KMS-11 (cell line): Measurements from ENCODE around the gene FYCO1.
A peak's percentile ranks its signal among the peaks of the same experiment; 100 is the strongest.

Source experiments
- H2AFZ ChIP-seq: fragments of 200-600 bp; sonication (generic); 2 replicates; pipeline ENCODE4 v1.6.1; 2016; ENCODE audit warnings: antibody characterized with exemption, mixed run types, low read depth
- H3K27ac ChIP-seq: fragments of 200-600 bp; sonication (generic); 2 replicates; pipeline ENCODE4 v1.6.1; 2016; ENCODE audit warnings: mild to moderate bottlenecking, mixed run types
- H3K27me3 ChIP-seq: fragments of 200-600 bp; sonication (generic); 2 replicates; pipeline ENCODE4 v1.6.1; 2017; ENCODE audit warnings: mild to moderate bottlenecking, low read depth, mixed run types, moderate library complexity; ENCODE audit not compliant: insufficient read depth
- H3K36me3 ChIP-seq: fragments of 200-600 bp; sonication (generic); 2 replicates; pipeline ENCODE4 v1.6.1; 2017; ENCODE audit warnings: mild to moderate bottlenecking, mixed run types; ENCODE audit not compliant: insufficient read depth
- H3K4me1 ChIP-seq: fragments of 200-600 bp; sonication (generic); 2 replicates; pipeline ENCODE4 v1.6.1; 2016; ENCODE audit warnings: mild to moderate bottlenecking, low read depth, mixed run types; ENCODE audit not compliant: poor library complexity, severe bottlenecking
- H3K4me2 ChIP-seq: fragments of 200-600 bp; sonication (generic); 2 replicates; pipeline ENCODE4 v1.7.0; 2016; ENCODE audit warnings: mild to moderate bottlenecking, mixed run types
- H3K4me3 ChIP-seq: fragments of 200-600 bp; sonication (generic); IDR thresholded peaks from 2 replicates; pipeline ENCODE4 v1.6.1; 2017; ENCODE audit warnings: low read depth, low read length, mixed read lengths; ENCODE audit not compliant: insufficient read depth
- H3K79me2 ChIP-seq: fragments of 200-600 bp; sonication (generic); 2 replicates; pipeline ENCODE4 v1.6.1; 2016; ENCODE audit warnings: low read depth, mixed run types; ENCODE audit not compliant: insufficient read depth
- H3K9ac ChIP-seq: fragments of 200-600 bp; sonication (generic); 2 replicates; pipeline ENCODE4 v1.6.1; 2016; ENCODE audit warnings: mild to moderate bottlenecking, mixed run types
- H4K20me1 ChIP-seq: fragments of 200-600 bp; sonication (generic); 2 replicates; pipeline ENCODE4 v1.6.1; 2016; ENCODE audit warnings: mild to moderate bottlenecking, mixed run types; ENCODE audit not compliant: insufficient read depth
- CTCF ChIP-seq: fragments of 200-600 bp; sonication (generic); conservative IDR thresholded peaks from 2 replicates; pipeline ENCODE4 v1.6.1; 2017; ENCODE audit warnings: low read depth, mild to moderate bottlenecking, antibody characterized with exemption, low read length, moderate library complexity, mixed read lengths

FYCO1 gene

GRCh38 chr3:45915518-45916231 lies 79.9 kb downstream of the FYCO1 start:
- no peak for TF ChIP-seq CTCF
- Histone ChIP-seq H2AFZ (no peak overlapping the region), H3K79me2 (no peaks in the 10 kb centered on the region), H3K9ac (no peak overlapping the region), H3K4me1 (peaks cover 14% of the 10 kb centered on the region), H3K4me3 (peak overlapping the region; percentile 31), H3K27me3 (no peaks in the 10 kb centered on the region), H3K4me2 (peak overlapping the region; percentile 36), H3K27ac (no peak overlapping the region), H4K20me1 (no peaks in the 10 kb centered on the region), H3K36me3 (no peaks in the 10 kb centered on the region)

- TF ChIP-seq CTCF: no peak
- H3K9ac ChIP-seq: no peak overlapping the region
- H3K4me3 ChIP-seq: peak overlapping the region; percentile 24
- H3K27me3 ChIP-seq: no peaks in the 10 kb centered on the region
- peaks cover 14% of the 10 kb centered on the region for H3K4me1 ChIP-seq
- no peak overlapping the region for H2AFZ ChIP-seq
- H4K20me1 ChIP-seq: no peaks in the 10 kb centered on the region
- peak overlapping the region; percentile 36 for H3K4me2 ChIP-seq
- H3K36me3 ChIP-seq: no peaks in the 10 kb centered on the region
- H3K79me2 ChIP-seq: no peaks in the 10 kb centered on the region
- H3K27ac ChIP-seq: no peak overlapping the region
Observed at GRCh38 chr3:45915059-45915439, 80.6 kb downstream of the FYCO1 start.

GRCh38 chr3:45914362-45915058 lies 81.1 kb downstream of the FYCO1 start:
- H2AFZ ChIP-seq: no peak overlapping the region
- no peaks in the 10 kb centered on the region for H4K20me1 ChIP-seq
- peaks cover 14% of the 10 kb centered on the region for H3K4me1 ChIP-seq
- no peak overlapping the region for H3K4me2 ChIP-seq
- no peaks in the 10 kb centered on the region for H3K79me2 ChIP-seq
- no peaks in the 10 kb centered on the region for H3K36me3 ChIP-seq
- H3K9ac ChIP-seq: no peak overlapping the region
- TF ChIP-seq CTCF: no peak
- H3K27ac ChIP-seq: no peak overlapping the region
- H3K27me3 ChIP-seq: no peaks in the 10 kb centered on the region
- no peak overlapping the region for H3K4me3 ChIP-seq

- H3K4me3 ChIP-seq: no peak overlapping the region
- no peak overlapping the region for H3K4me2 ChIP-seq
- no peaks in the 10 kb centered on the region for H3K36me3 ChIP-seq
- no peak overlapping the region for H3K9ac ChIP-seq
- H2AFZ ChIP-seq: no peak overlapping the region
- no peaks in the 10 kb centered on the region for H3K27me3 ChIP-seq
- H4K20me1 ChIP-seq: no peaks in the 10 kb centered on the region
- peaks cover 14% of the 10 kb centered on the region for H3K4me1 ChIP-seq
- TF ChIP-seq CTCF: no peak
- H3K79me2 ChIP-seq: no peaks in the 10 kb centered on the region
- no peak overlapping the region for H3K27ac ChIP-seq
Observed at GRCh38 chr3:45912435-45912834, 83.2 kb downstream of the FYCO1 start.
